DND-41 (cell line): ENCODE results near the gene TAF4.

ENCODE experiments used
- CTCF ChIP-seq: IDR thresholded peaks from 2 replicates; pipeline ENCODE4 v1.5.1; 2012; ENCODE audit warnings: borderline replicate concordance, low read length, moderate library complexity, mild to moderate bottlenecking; ENCODE audit not compliant: poor library complexity, severe bottlenecking; ENCODE audit errors: extremely low read depth
- EZH2 ChIP-seq: IDR thresholded peaks from 3 replicates; pipeline ENCODE4 v1.6.1; 2012; ENCODE audit warnings: borderline replicate concordance, low read depth, mild to moderate bottlenecking, moderate library complexity, low read length, inconsistent platforms; ENCODE audit not compliant: severe bottlenecking

GRCh38 chr20:61926253-61926613, 139.4 kb downstream of the TAF4 start:
- TF ChIP-seq EZH2 (no peak), CTCF (no peak)
